ENCODE measurements around the gene AFAP1.

AFAP1 gene

DNA sequence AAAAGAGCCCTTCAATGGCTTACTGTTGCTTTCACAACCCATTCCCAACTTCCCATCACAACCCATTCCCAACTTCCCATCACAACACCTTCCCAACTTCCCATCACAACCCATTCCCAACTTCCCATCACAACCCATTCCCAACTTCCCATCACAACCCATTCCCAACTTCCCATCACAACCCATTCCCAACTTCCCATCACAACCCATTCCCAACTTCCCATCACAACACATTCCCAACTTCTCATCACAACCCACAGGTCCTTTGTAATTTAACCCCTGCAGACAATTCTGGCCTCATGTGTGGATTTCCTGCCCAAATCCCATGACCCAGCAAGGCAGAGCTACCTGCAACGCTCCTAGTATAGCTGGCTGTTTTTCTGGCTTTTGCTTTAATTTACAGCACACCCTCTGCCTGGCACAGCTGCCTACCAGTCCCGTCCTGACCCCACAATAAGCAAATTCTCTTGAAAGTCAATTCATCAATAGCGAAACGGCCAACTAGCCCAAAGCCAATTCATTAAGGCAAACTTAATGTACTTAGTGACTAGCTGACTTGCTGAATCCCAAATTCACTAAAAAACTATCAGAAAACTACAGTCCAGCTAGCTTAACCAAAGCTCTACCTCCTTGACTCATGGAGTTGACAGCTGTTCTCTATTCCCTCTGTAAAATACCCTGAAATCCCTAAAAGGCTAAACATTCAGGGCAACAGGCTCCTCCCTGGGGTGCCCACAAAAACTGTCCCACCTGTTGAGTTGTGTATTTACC, 75.6 kb downstream of the AFAP1 start:
- DNase-seq, result no peak

DNA sequence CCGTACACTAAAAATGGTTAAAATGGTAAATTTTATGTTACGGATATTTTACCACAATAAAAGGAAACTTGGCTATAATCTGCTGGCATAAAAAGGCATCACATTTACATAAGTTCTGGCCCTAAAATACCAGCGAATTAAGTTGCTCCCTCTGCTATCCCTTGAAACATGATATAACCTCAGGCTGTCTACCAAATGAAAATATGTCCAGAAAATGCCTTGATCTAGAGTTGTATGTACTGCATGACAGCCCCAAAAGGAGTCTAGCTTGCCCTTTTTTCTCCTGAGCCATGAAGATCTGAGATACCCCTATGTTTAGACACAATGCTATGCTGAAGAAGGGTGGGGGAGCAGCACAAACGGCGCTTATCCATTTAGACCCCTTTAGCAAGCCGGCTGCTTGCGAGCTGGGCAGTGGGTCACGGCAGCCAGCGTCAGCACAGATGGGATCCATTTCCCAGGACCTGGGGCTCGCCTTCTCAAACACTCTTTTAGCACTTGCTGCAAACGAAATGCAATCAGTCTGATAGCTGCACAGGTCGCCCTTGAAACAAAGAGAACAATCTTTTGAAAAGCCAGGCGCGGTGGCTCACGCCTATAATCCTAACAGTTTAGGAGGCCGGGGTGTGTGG, 77.0 kb downstream of the AFAP1 start:
- no peak for DNase-seq

DNA sequence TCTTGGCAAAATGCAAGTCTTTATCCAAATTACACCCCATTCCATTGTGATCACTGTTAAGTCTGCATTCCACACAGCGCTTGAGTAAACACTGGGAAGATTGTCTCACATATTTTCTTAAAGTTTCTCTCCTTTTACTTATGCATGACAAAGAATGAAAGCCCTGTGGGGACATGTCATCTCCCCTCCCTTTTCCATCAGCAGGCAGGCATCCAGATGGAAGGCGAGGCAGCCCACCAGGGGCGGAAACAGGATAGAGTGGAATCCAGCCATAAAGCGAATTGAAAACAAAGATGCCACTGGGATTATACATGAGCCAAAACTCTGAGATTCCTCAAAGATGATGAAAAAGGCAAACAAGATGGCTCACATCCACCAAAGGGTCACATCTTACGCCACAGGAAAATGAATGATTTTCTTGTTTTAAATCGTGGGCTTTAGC, 78.2 kb downstream of the AFAP1 start:
- DNase-seq, result no peak

DNA sequence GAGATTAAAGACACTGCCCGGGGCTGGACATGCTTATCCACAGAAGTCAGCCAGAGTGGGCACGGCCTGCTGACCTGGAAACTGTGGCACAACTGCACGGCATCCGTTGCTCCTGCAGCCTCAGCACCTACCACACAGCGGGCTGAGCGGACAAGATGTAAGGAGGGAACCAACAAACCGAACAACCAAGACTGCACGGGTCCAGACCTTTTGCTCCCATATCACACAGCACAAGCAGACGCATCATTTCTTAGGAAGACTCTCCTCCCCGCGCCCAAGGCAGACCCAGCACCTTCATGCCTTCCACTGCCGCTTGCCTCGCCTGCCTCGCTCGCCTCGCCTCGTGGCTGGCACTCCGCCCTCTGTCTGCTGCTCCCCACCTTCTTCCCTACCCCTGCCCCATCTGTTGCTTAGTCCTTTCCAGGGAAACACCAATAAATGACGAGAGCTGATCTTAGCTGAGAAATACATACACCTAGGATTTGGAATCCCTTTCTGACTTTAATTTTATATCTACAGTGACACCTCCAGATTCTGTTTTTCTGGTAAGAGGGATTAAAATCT, 79.0 kb downstream of the AFAP1 start:
- no peak for DNase-seq

DNA sequence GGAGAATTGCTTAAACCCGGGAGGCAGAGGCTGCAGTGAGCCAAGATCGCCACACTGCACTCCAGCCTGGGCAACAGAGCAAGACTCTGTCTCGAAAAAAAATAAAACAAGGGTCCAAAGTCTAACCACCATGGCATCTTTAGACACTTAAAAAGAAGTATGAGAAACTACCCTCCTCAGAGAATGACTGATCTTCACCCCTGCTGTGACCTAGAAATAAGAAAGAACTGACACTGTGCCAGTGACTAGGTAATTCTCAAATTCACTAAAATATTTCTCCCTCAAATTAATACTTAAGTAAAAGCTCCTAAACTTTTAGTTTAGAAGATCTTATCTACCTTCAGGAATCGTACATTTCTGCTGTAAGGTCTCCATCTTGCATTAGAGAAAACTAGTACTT, 80.3 kb downstream of the AFAP1 start:
- no peak for DNase-seq

DNA sequence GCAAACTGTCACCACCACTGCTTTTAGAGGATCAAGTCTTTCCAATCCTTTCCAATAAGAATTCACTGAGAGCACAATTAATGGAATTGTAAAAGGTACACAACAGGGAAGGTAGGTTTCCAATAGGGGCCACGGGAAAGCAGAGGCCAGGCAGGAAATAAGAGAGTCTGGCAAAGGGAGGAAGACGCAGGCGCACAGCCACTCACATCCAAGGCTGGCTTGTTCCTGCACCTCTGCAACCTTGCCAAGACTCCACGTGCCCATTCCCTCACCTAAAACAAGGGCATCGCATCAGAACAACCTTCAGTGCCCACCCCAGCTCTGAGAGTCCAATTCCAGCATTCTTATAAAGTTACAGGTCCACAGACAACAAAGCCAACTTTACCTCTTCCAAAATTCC, 81.2 kb downstream of the AFAP1 start:
- no peak for DNase-seq

DNA sequence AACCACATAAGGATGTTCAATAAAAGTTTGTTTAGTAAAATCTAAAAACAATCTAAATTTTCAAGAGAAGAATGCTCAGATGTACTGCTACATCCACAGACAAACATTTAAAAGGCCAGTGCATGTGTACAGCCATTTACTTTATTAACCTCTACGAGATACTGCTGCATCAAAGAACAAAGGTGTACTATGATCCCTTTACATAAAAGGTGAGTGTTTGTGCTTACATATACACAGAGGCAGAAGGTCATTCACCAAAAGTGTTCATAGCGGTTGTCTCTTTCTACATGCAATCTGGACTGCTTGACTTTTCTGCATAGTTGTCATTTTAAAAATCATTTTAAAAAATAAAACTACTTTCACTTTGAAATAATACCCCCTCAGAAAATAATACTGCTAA, 81.7 kb downstream of the AFAP1 start:
- DNase-seq, result no peak

DNA sequence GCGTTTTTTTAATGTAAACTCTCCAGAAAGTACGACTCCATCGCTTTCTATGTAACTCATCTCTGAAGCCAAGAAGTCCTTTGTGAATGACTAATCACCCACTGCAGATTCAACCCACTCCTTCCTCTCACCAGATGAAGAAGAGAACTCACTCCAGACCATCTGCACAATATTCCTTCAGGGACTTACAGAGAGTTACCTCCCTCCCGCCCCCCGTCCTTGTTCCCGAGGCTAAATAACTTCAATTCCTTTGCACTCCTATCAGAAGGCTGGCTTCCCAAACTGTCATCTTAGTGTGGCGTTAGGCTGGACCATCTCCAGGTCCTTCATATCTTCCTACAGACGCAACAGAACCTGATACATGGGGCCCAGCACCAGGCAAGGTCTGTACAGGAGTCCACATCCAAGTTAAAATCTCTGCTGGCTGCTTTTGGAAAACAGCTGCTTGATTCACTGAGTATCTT, 82.4 kb downstream of the AFAP1 start:
- peak in 1 of 2 donors; percentile 16 for DNase-seq

DNA sequence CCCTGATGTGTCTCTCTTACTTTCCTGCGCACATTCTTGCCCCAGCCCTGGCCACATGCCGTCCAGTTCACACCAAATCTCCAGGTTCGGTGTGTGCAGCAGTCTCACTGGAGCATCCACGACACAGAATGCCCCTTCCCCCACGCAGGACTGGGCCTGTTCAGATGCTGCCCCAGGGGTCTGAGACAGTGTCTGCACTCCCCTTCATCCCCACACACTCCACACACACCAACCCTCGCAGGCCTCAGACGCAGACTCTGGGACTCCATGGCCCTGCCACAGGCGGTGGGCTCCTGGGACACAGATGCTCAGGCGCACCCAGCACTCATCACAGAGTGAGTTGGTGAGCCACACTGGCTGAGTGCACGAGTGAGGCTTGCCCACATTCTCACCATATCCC, 83.9 kb downstream of the AFAP1 start:
- DNase-seq, result no peak

DNA sequence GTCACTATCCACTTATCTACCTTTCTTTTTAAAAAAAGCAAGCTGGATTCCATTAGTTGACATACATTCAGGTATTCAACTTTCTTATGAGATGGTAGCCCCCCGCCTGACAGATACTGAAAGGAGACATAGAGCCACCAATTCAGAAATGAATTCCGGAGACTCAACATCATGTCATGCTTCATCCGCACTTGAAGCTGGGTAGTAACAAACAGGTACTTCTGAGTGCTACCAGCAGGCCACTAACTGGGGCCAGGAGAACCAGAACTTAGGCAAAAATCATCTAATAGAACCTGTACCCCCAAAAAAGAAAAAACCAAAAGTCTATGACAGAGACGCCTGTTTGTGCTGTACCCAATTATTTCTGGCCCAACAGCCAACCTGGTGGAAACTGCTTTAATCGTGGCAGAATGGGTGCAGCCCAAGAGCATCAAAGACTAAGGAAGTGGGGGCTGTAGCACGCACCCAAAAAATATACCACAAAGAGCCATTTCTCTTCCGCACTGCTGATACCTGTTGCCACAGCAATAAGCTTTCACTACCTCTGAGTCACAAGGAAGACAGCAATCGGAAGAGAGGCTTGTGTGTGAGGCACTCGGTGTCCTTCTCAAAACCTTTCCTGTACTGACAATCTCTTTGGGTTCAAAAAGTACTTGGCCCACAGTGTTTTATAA, 84.8 kb downstream of the AFAP1 start:
- peak; percentile 62 to 63 for DNase-seq

DNA sequence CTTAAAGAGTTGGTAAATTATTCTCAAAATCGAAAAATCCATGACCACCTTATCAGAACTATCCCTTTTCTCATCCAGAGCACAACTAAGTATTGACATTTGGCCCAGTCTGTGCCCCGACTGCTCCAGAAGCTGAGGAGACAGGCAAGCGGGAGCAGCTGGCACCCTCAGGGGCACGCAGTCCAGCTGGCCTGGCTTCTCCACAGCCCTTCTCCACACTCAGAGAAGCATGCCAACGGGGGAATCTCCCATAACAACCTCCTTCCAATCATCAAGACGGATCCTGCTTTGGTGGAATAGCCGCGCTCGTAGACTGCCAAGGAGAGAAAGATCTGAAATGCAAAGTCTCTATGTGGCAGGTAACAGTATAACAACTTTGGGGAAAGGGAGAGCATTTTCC, 85.4 kb downstream of the AFAP1 start:
- no peak for DNase-seq

DNA sequence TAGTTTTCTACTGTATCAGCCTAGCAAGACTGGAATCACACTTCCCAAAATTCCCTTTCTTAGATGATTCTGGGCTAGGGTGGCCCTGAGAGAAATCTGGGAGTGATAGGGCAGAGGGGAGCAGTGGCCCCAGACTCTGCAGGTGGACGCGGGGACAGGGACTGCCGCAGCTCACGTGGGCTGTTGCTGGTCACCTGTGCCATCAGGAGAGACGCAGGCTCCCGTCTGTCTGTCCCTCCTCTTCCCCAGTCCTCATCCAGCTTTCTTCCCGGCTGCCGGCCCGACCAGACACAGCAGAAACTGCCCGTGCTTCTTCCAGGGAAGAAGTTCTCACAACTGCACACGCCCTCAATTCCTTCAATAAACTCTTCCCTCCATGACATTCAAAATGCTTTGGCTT, 86.4 kb downstream of the AFAP1 start:
- no peak for DNase-seq

DNA sequence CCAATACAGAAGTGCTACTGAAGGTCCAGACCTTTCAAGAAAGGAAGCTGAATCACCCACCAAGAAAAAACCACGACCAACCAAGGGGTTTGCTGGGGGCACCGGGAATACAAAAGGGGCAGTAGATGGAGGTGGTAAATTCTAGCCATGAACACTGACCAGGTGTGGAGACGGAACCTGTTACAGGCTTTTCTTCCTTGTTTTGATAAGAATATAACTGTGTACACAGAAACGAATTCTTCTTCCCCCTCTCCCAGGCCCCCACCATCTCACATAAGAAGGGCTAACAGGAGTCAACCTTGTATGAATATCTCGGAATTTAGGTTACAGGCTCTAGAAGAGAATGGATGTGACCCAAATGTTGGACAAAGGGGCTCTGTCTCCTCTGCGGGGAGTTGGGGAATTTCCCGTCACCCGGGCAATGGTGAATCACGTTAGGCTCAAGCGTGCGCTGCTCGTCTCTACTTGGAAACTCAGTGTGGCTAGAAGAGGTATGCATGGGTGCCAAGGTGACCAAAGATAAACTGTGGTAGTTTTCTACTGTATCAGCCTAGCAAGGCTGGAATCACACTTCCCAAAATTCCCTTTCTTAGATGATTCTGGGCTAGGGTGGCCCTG, 87.0 kb downstream of the AFAP1 start:
- DNase-seq, result peak; percentile 13 to 24

DNA sequence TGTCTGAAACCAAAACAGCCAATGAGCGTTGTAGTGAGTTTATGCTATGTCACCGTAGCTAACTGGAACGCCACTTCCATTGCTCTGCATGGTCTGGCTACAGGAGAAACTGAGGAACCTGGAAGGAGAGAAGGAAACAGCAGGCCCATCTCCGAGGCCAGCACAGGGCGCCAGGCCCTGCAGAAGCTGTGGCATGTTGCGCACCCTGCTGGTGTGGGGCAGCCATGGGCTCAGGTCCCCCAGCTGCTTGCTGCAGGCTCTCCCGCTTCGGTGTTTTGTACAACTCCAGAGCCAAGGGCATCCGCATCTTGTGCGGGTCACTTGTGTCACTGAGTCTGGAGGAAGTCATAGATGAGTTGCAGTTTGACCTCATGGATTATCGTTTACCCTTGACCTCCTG, 89.2 kb downstream of the AFAP1 start:
- no peak for DNase-seq

DNA sequence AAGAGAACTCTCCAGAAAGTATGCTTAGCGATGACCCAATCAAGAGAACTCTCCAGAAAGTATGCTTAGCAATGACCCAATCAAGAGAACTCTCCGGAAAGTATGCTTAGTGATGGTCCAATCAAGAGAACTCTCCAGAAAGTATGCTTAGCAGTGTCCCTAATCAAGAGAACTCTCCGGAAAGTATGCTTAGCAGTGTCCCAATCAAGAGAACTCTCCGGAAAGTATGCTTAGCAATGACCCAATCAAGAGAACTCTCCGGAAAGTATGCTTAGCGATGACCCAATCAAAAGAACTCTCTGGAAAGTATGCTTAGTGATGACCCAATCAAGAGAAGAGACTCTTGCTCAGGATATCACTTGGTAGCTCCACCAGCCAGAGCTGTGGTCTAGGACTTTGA, 92.5 kb downstream of the AFAP1 start:
- no peak for DNase-seq

DNA sequence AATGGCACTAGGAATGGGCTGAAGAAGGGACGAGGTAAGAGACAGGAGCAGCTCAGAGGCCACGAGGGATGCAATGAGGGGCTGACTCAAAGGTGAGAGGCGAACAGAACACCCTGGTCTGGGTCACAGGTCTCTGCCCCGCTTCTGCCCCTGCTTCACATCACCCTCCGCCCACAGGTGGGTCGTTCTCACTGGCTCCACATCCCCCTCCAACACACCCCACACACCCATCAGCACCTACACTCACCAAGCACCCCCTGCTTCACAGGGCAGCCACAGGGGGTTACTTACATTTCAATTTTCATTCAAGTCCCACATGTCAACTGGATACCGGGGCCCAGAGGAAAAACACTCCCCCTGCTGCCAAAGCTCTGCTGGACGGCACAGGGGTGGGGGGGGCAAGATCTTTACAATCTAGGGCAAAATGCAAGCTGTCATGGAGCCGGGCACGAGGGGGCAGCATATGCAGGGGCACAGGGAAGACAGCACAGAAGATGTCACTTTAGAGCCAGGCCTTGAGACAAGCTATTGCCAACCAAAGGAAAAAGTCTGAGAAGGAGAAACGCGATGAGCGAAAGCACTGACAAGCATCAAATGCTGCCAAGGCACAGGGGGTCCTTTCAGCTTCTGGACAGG, 94.0 kb downstream of the AFAP1 start:
- DNase-seq, result peak in 1 of 2 donors; percentile 34

DNA sequence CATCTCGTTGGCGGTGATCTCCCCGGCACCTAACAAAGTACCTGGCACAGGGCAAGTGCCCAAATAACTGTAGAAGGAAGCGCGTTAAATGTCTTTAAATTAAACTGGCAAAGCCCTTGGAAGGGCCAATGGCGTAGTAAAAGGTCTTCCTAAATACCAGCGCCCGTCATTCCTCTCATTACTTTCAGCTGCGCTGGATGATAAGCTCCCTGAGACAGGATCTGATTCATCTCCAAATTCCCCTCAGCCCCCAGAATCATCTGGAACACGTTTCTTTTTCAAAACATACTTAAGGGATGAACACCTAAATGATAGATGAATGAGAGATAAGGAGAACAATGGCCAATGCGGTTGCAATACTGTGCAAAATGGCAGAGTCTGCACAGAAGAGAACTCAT, 95.1 kb downstream of the AFAP1 start:
- DNase-seq, result no peak

DNA sequence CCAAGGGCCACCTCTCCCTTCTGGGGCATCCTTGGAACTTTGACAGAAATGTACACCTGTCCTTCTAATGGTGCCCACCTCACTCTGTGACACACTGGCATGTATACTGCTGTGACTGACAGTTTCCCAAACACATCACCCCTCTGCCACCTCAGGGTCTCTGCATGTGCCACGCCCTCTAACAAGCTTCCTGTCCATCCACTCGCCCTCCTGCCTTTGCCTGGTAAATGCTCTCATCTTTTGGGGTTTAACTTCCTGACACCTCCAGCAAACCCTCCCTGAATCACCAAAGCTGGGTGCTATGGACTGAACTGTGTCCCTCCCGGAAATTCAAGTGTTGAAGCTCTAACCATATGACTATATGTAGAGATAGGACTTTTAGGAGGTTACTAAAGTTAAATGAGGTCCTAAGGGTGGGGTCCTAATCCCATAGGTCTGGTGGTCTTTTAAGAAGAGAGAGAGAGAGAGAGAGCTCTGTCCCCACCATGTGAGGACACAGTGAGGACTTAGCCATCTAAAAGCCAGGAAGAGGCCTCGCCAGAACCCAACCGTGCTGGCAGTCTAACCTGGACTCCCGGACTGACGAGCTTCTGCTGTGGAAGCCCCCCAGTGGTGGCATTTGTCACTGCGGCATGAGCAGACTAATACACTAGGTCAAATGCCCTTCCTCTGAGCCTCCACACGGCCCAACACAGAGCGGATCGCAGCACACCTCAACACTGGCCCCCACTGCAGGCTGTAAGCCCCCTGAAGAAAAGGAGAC, 95.6 kb downstream of the AFAP1 start:
- DNase-seq, result peak; percentile 71 to 77

DNA sequence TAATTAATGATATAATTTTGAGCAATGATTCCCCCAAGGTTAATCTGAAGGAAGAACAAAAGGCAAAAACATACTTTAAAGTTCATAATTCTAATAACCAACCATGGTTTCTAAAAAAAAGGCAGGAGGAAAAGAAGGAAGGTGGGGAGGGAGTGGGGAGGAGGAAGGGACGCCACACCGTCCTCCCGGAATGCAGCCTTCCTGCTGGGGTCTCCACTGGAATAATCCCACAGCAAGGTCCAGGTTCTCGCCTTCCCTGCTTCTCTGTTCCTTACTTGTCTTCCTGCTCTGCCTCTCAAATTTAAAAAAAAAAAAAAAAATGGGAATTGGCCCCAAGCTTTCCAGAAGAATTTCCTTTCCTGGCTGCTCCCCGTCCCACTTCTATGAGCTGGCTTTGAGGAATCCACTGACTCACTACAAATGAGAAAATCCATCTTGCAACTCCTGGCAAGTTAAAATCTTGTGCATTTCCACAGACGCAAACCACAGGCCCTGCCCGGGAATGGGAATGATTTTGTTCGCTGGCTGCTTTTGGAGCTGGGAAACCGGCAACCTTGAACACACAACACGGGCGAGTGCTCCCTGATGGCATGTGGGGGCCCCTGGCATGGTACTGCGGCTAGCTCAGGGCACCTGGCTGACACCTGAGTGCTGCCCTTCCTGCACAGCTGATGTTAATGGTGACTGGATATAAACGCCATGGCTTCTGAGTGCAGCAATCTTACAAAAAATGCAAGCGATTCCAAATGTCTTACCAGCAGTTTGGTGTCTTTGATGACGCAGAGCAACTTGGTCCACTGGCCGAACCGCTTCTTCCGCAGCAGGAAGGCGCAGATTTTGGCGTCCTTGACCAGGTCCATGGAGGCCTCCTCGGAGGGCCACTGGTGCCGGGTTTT, 97.0 kb downstream of the AFAP1 start:
- no peak for DNase-seq

DNA sequence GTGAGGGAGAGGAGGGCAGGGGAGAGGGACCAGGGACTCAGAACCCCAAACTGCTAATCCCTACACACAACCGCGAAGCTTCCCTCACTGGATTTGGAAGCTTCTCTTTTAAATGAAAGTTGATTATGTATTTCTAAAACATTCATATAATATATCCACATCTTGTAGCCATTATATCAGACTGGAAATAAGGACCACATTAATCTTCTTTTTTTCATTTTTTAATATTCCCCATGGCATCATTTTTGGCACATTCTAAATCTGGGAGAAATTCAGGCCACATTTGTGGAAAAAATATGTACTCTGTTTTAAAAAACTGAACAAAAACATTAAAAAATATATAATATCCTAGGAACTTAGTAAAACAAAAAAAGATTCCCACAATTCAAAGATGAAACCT, 97.8 kb downstream of the AFAP1 start:
- DNase-seq, result no peak

DNA sequence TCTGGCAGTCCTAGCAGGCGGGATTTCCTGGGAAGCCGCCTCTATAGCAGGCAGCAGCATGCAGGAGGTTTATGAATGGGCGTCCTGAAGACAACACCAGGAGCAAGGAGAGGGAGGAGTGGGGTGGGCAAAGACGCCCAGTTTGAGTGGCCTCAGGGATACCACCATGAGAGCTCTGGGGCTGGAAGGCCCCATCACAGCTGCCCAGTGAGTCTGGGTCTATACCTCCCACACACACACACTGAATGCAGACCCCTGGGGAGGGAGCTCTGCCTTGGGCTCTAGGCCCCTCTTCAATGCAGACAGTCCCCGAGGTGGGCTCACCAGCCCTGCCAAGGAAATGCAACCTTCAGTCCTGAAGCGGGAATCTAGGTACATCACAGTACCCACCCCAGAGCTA, 98.6 kb downstream of the AFAP1 start:
- DNase-seq, result no peak
